ENCODE data around the gene KCNJ6. TPM values are rescaled to one million over a fixed set of nuclear protein-coding genes. Genes with fewer than 3 reads are reported as not detected.

Gene KCNJ6
- total and polyA plus RNA-seq, 3 donors from 2014 or later = 0.24 to 0.25 (median 0.25) TPM

DNA sequence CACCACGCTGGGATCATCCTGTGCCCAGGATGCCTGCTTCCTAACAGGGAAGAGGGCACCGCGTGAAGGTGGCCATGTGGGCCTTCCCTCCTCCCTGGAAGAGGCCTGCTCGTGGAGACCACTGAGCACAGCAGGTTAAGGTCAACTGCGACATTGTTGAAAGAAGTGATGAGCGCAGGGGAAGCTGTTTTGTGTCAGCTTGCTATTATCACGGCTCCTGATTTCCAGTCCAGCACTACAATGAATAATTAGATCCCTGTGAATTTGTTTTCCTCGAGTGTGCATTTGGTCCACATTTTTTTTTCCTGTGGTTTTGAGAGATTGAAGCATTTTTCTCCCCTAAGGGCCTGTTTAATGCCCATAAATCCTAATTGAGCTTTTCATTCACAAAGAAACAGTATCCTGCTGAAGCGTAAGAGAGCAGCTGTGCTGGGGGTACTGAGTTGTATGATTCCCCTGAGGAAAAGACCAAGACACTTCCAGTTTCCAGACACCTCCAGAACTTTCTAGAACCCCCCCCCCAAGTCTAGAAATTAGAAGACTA is 204.9 kb downstream of the KCNJ6 start:
- H3K4me3 ChIP-seq = no peak overlapping the region
- WGBS, 2 donors = 76 to 84% methylated on average over 9 of the region's 9 CpGs
- intact Hi-C loops (cut with DNase I; ENCODE audit: low total_unique reads) = no loop called here
- TF ChIP-seq CTCF (IDR thresholded peaks at IDR 0.05) (no peak), POLR2A (IDR thresholded peaks at IDR 0.05) (no peak)
- no peaks in the 10 kb centered on the region for H3K27me3 ChIP-seq
- H3K27ac ChIP-seq = no peak overlapping the region
- no peaks in the 10 kb centered on the region for H3K36me3 ChIP-seq (ENCODE audit: low read depth, missing control alignments)
- no peaks in the 10 kb centered on the region for H3K9me3 ChIP-seq
- H3K4me1 ChIP-seq = no peaks in the 10 kb centered on the region
- no peak for DNase-seq

- no peak overlapping the region for H3K4me3 ChIP-seq
- no peaks in the 10 kb centered on the region for H3K36me3 ChIP-seq (ENCODE audit: low read depth, missing control alignments)
- no peaks in the 10 kb centered on the region for H3K4me1 ChIP-seq
- 67 to 68% methylated on average over 19 to 24 of the region's 24 CpGs for WGBS, 2 donors
- H3K9me3 ChIP-seq = no peaks in the 10 kb centered on the region
- DNase-seq = no peak
- H3K27me3 ChIP-seq = no peaks in the 10 kb centered on the region
- no peak for TF ChIP-seq POLR2A (IDR thresholded peaks at IDR 0.05)
- no peak for TF ChIP-seq CTCF (IDR thresholded peaks at IDR 0.05)
- no peak overlapping the region for H3K27ac ChIP-seq
- intact Hi-C loops (cut with DNase I; ENCODE audit: low total_unique reads) = no loop called here
Observed at GRCh38 chr21:37710546-37711285, 205.5 kb downstream of the KCNJ6 start.

DNA sequence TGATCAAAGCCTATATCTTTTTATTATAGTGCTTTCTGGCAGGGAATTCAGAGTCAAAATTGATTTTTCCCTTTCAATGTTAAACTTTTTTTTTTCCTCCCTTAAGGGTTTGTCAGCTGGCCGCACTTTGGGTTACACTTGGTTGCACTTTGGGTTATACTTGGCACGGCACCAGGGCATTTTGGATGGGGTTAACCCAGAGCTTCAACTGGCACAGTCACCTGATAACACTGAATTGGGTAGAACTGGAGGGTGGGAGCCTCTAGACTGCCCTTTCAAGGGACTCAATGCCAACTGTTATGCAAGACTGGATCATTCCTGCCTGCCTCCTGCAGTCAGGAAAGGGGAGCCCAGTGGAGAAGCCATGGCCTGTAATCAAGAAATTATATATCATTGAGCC is 211.5 kb downstream of the KCNJ6 start:
- Histone ChIP-seq H3K27ac (no peak overlapping the region), H3K9me3 (no peaks in the 10 kb centered on the region), H3K36me3 (ENCODE audit: low read depth, missing control alignments) (no peaks in the 10 kb centered on the region), H3K4me3 (no peak overlapping the region), H3K4me1 (no peaks in the 10 kb centered on the region), H3K27me3 (no peaks in the 10 kb centered on the region)
- intact Hi-C loops (cut with DNase I; ENCODE audit: low total_unique reads) = no loop called here
- 87 to 95% methylated on average over 2 of the region's 2 CpGs for WGBS, 2 donors
- no peak for DNase-seq
- TF ChIP-seq POLR2A (IDR thresholded peaks at IDR 0.05) (no peak), CTCF (IDR thresholded peaks at IDR 0.05) (no peak)

- H3K4me1 ChIP-seq = no peaks in the 10 kb centered on the region
- DNase-seq = no peak
- H3K27me3 ChIP-seq = no peaks in the 10 kb centered on the region
- no peak for TF ChIP-seq POLR2A (IDR thresholded peaks at IDR 0.05)
- TF ChIP-seq CTCF (IDR thresholded peaks at IDR 0.05) = no peak
- intact Hi-C loops (cut with DNase I; ENCODE audit: low total_unique reads) = no loop called here
- 89 to 91% methylated on average over 7 of the region's 7 CpGs for WGBS, 2 donors
- no peaks in the 10 kb centered on the region for H3K36me3 ChIP-seq (ENCODE audit: low read depth, missing control alignments)
- H3K4me3 ChIP-seq = no peak overlapping the region
- no peaks in the 10 kb centered on the region for H3K9me3 ChIP-seq
- no peak overlapping the region for H3K27ac ChIP-seq
Observed at GRCh38 chr21:37702241-37702640, 214.0 kb downstream of the KCNJ6 start.

Measured in testis (tissue), 3 donors.